Activated CD4-positive, CD25-positive, alpha-beta regulatory T cell (primary cell): Measurements from ENCODE around the gene NUP133.
"Not testable (repeated sequence)": the region's sequence is repeated elsewhere in the genome, so short reads cannot be mapped to it uniquely, and the experiment has no call there.

ENCODE experiments used
- DNase-seq, 4 experiments: peaks; one replicate each; lab custom pipeline; 2025; lab: John Stamatoyannopoulos, UW

The NUP133 gene

DNA sequence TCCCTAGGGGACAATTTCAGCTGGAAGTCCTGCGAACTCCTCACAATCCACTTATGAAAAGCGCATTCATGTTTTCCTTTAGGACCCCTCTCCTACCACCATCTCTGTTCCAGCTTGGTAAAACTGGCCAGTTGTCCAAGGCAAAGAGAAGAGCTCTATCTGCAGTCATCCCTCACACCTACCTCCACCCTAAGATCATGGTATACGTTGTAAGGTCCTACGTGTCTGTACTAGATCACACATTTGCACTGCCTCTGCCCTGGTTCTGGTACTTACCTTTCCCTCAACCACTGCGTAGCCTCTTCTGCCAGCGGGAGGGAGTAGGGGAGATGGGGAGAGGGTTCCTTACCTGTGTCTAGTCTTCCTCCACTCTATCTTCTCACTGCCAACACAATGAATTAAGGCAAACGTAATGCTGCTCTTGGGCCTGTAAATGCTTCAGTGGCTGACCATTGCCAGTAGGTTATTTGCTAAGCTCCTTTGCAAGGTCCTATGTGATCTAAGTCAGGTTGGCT, 739 bp upstream of the NUP133 start:
- no peak for DNase-seq

GRCh38 chr1:229507502-229507901, 639 bp downstream of the NUP133 start:
- no peak for DNase-seq

DNA sequence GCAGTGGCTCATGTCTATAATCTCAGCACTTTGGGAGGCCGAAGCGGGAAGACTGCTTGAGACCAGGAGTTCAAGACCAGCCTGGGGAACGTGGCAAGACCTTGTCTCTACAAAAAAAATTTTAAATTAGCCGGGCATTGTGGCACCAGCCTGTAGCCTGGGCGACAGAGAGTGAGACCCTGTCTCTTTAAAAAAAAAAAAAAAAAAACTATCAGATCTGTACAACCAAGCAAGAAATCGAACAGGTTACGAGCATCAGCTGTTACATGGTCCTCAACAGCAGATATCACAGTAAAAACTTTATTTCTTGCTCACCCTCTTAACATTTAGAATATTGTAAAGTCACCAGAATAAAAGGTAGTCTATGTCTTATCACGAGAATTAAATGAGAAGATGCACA, 1.5 kb downstream of the NUP133 start:
- no peak for DNase-seq

- no peak for DNase-seq
Observed at GRCh38 chr1:229495782-229496181, 12.4 kb downstream of the NUP133 start.

DNA sequence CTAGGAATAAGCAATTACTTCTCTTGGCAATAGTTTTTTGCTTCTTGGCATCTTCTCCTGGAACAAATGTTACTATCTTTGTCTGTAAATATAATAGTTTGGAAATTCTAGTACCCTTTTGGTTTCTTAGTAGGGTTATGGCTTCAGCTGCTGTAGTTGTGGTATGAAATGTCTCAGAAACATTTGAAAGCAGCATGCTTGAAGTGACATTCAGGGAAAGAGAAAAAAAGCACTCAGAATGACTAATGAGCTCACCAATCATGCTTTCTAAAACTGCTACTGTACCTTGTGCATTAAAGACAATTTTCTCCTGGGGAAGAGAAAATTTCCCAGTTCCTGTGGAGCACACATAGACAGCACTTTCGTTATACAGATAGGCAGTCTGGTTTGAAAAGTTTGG, 21.0 kb downstream of the NUP133 start:
- no peak for DNase-seq

GRCh38 chr1:229485318-229485717, 22.8 kb downstream of the NUP133 start:
- no peak for DNase-seq

DNA sequence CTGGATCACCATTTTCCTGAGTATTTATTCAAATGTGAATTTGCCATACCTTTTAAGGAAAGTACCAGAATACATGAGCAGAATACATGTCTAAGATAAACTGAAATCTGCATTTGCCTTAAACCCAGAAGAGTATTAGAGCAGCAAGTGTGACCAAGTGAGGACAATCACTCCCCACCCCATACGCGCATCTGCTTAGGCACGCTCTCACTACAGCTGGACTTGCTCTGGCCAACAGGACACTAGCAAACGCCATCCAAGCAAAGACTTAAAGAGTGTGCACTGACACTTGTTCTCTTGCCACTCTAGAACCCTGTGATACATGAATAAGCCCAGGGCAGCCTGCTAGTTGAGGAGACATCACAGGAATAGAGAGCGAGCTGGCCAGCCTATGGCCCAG, 25.6 kb downstream of the NUP133 start:
- DNase-seq, result no peak

DNA sequence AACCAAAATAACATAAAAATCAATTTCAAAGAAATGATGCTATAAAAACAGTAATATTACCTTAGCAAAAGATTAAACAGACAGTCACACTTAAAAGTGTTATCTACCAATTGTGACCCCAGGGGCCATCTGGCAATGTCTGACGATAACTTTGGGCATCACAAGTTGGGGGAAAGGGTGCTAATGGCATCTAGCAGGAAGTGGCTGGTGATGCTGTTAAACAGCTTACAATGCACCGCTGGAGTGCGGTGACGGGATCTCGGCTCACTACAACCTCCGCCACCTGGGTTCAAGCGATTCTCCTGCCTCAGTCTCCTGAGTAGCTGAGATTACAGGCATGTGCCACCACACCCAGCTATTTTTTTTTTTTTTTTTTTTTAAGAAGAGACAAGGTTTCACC, 27.6 kb downstream of the NUP133 start:
- no peak for DNase-seq

DNA sequence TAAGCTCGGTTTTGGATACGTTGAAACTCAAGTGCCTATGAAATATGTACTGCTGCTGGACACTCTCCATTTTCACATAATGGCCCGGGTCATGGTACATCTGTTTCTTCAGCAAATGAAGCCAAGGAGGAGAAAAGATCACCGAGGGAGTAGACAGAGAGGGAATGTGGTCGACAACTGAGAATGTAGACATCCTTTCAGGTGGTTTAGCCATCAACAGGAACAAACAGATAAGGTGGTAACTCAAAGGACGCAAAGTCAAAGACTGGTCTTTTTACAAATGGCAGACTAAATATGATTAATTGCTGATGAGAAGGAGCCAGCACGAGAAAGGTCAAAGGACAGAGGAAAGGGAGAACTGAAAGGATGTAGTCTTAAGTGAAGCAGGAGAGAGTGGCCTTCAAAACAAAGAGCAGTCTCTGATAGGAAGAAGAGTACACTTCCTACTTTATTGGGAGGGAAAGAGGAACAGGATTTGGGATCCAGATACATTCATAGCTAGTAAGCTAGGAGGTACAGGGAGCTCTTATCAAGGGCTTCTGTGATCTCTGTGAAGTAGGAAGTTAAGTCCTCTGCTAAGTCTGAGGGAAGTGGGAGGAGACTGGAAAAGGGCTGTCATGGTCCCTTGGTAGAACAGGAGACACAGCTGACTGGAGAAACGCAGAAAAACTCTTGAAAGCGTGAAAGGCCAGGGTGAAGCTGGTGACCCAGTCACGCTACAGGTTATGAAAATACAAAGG, 28.3 kb downstream of the NUP133 start:
- DNase-seq, result no peak

GRCh38 chr1:229478852-229479251, 29.3 kb downstream of the NUP133 start:
- no peak for DNase-seq

DNA sequence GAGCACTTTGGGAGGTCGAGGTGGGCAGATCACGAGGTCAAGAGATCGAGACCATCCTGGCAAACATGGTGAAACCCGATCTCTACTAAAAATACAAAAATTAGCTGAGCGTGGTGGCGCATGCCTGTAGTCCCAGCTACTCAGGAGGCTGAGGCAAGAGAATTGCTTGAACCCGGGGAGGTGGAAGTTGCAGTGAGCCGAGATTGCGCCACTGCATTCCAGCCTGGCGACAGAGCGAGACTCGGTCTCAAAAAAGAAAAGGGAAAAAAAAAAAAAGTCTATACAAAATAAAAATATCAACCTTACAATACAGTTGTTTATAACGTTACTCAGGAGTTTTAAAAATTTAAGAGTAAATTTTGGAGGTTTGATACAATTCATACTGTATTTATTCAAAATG, 32.3 kb downstream of the NUP133 start:
- not testable (repeated sequence) for DNase-seq

DNA sequence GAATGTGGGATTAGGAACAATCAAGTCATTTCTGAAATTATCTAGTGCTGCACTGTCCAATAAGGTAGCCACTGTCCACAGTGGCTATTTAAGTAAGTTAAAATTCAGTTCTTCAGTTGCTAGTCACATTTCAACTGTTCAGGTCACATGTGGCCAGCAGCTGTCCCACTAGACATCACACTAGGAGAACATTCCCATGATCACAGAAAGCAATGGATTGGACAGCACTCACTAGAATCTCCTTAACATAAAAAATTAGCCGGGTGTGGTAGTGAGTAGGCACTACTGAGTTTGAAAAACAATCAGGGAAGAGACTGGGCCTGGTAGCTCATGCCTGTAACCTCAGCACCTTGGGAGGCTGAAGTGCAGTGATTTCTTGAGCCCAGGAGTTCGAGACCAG, 33.6 kb downstream of the NUP133 start:
- DNase-seq, result no peak

GRCh38 chr1:229471175-229471574, 37.0 kb downstream of the NUP133 start:
- DNase-seq, result no peak

GRCh38 chr1:229470406-229471043, 37.6 kb downstream of the NUP133 start:
- no peak for DNase-seq

DNA sequence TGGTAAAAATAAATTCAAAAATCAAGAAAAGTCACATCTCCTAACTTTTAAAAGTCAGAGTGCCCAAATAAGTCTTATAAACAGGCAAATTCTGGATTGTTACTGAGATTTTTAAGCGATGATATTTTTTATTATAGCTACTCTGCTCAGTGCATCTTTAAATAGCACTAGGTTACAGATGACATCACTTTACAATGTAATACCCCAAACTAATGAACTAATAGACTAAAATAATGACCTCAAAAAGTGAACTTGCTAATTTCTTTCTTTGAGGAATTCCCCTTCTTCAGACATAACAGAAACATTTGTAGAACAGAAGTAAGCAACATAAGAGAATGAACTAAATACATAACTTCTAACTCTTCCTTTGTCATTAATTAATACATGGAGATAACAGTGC, 41.3 kb downstream of the NUP133 start:
- DNase-seq, result no peak

- no peak for DNase-seq
Observed at GRCh38 chr1:229464672-229465071, 43.5 kb downstream of the NUP133 start.

GRCh38 chr1:229461032-229461668, 47.0 kb downstream of the NUP133 start:
- DNase-seq, result no peak

DNA sequence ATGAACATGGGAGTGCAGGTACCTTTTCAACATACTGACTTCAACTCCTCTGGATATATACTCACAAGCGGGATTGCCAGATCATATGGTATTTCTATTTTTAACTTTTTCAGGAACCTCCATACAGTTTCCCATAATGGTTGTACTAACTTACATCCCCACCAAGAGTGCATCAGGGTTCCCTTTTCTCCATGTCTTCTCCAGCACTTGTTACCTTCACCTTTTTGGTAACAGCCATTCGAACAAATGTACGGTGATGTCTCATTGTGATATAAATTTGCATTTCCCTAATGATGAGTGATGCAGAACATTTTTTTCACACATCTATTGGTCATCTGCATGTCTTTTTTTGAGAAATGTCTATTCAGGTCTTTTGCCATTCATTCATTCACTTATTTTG, 48.3 kb downstream of the NUP133 start:
- no peak for DNase-seq

GRCh38 chr1:229457436-229457835, 50.7 kb downstream of the NUP133 start:
- no peak for DNase-seq

DNA sequence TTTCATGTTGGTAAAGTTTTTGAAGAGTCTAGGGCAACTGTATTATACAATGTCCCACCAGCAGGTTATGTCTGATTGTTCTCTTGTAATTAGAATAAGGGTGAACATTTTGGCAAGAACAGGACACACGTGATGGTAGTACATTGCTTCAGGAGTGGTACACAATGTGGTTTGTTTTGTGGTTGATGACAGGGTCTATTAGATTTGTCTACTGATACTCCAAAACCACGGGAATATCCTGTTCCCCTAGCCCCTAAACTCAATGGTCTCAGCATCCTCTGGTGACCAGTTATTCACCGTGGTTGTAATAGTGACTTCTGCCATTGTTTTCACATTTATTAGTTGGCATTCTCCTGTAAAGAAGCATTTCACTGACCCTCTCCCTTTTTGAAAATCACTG, 52.1 kb downstream of the NUP133 start:
- DNase-seq, result no peak

GRCh38 chr1:229454056-229454455, 54.1 kb downstream of the NUP133 start:
- DNase-seq, result no peak

GRCh38 chr1:229452956-229453801, 55.0 kb downstream of the NUP133 start:
- no peak for DNase-seq
